IPS DF 19.7 (cell line): ENCODE data around the gene CCHCR1.

ENCODE experiments used
- DNase-seq: peaks from one replicate; pipeline ENCODE4 v3.0.0-alpha.2; 2013; ENCODE audit warnings: low read depth, low spot score

Gene CCHCR1

DNA sequence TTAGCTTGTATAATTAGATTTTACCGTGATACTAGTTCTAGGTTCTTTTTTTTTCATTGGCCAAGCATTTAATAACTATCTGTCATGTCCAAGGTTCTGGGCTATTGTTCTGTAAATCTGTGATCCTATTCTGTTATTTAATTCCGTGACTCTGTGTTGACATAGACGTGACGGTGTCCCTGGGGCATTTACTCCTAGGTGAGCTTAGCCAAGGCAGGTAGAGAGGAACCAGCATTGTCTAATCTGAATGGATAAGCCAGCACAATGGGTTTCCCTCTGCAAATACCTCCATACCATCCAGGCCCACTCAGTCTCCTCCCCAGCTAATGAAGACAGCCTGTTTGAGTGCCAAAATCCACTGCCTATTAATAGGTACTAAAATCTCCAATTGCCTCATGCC lies 28.5 kb downstream of the CCHCR1 start:
- no peak for DNase-seq

DNA sequence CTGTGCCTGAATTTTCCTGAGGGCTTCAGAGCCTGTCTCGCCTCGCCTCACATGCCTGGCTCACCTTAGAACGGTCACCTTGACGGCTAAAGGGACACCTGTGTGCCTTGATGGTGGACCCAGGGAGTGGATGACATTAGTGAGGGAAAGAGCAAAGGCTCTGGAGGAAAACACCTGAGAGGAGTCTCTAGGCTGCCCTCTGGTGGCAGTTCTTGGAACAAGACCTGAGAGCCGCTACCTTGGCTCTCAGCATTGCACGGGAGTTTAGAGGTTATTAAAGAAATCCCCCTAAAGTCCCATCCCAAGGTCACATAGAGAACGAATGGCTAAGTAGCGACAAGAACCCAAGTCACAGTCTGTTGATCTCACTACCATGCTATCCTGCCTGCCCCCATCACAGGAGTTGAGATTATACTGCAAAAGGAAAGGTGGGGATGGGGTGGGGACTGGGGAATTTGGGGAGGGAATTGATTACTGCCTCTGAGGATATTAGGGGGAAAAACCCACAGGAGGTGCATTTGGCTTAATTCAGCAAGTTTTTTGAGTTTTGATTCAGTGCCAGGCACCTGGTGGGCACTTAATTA lies 29.4 kb downstream of the CCHCR1 start:
- DNase-seq: no peak

DNA sequence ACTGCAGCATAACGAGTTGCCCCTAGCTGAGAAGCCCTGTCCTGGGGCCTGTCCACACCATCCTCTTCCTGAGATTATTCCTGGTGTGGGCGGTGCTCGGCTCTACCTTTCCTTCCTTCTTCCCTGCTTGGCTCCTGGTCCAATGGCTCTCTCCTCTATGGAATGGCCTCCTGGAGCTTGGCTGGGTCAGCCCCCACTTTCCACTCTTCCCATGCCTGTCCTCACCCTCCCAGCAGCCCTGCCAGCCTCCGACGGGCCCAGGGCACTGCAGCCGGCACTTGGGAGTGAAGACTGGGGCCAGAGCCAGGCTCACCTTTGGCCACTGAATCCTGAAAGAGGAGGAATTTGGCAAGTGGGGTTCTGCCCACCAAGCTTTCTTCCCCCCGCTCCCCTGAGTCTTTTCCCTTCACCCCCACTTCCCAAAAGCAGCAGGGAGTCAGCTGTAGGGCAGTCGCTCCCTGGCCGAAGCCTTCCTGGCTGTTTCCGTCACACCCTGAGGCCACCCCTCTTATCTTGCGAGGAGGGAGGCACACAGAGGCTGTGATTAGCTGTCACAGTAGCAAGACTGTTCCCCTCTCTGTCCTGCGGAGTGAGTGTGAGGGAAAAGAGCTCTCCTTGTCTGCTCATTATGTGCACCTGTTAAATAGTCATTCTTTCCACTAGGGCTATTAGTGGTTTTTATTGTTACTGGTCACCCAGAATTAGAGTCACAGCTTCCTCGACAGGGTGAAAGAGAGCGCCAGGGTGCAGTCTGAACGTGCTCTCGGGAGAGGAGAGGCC lies 31.0 kb downstream of the CCHCR1 start:
- no peak for DNase-seq

DNA sequence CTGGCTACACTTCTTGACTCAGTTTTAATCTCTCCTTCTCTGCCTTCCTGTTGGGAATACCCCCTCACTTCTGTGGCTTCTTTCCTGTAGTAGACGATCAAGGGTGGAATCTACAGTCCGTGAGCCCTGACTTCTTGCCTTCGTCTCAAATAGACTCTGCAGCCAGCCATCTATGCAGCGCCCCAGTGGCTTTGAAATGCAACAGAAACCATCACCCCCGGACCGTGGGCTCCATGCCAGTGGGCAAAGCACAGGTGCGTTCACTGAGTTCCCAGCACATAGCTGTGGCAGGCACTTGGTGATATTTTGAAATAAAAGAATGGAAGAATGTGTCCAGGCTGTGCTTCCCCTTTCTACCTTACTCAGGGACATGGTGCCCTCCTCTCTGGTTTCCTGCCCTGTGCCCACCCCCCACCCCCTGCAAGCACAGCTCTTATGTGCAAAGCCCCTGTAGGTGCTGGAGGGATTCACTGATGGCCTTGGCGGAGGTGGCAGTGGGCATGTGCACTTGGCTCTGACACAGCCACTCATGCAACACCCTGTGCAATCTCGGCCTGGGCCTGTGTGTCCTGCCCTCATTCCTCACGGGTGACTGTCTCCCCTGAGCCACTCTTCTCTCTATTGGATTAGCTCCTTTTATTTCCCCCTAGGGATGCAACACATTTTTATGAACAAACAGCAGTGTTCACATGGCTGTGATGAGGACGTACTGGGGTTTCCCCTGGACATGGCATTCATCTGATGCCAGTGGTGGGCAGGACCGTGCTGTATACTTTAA lies 31.8 kb downstream of the CCHCR1 start:
- DNase-seq: no peak

DNA sequence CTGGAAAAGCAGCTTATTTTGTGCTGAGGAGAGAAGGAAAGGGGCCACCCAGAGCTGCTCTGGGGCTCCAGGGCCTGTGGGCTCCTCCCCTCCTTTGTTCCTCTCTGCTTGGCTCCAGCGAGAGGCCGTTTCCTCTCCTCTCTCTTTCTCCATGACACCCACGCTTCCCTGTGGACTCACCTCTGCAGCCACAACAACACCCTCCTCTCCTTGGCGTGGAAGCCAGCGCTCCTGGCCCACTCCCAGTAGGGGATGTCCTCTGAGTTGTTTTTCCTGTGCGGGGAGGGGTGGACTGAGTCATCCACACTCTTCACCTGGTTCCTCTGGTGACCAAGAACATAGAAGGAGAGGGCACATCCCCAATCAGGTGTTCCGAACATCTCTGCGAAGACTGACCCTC lies 32.4 kb downstream of the CCHCR1 start:
- no peak for DNase-seq

DNA sequence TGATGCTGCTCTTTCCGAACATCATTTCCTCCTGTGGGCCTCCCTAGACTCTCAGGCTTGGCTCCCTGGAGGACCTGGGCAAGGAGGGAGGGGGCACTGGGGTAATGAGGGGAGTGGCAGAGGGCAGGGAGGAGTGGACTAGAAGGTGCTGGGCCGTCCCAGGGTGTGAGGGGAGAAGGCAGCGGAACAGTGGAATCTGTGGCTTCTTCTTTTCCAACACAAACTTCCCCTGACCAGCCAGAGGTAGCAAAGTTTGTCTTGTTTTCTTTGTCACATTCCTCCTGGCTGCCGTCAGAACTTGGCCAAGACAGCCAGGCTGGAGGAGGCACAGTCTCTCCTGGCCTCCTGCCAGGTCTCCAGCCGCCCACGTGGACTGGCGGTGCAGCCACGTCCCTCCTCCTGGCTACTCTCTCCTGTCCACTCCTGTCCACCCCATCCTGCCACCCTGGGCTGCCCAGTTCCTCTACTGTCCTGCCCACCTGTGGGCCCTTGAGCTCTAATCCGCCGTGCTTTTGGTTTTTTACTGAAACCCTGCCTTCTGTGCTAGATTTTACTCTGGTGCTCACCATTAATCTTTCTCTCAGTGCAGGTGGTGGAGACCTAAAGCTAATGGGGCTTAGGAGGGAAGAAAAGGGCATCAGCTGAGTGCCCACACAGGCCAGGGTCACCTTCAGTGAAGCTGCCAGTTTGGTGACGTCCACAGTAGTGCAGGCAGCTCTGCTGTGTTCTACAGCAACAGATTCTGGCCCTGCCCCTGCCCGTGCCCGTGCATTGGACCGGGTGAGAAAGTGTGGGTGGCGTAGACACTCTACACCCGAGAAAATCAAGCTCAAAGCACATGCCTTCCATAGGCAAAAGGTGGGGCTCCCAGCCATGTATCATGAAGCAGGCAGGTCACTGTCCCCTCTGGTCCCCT lies 34.6 kb downstream of the CCHCR1 start:
- DNase-seq: no peak

DNA sequence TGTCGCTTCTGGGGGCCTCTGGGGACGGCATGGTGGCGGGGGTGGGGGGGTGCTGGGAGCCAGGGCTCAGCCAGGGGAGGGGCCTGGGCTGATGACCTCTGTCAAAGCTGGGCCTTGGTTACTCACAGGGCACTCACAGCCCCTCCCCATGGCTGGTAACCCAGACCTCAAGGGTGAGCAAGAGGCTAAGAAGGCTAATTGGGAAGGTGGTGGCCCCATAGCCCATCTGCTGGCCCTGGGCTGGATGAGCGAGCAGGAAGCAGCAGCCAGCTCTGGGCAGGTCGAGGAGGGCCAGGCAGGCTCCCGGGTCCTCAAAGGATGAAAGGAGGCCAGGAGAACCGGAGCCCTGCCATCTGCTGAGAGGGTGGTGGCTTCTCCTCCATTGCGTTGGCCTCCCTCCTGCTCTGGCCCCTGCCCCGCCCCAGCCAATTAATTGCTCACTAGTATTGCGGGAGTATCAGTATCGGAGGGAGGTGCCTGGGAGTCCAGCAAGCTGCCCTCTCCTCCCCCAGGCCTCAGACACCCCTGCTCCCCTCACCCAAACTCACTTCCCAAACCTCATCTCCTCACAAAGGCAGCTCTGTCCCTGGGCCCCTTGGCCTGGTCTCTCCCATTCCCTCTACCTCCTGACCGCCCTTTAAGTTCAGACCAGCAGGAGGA lies 36.3 kb downstream of the CCHCR1 start:
- no peak for DNase-seq

DNA sequence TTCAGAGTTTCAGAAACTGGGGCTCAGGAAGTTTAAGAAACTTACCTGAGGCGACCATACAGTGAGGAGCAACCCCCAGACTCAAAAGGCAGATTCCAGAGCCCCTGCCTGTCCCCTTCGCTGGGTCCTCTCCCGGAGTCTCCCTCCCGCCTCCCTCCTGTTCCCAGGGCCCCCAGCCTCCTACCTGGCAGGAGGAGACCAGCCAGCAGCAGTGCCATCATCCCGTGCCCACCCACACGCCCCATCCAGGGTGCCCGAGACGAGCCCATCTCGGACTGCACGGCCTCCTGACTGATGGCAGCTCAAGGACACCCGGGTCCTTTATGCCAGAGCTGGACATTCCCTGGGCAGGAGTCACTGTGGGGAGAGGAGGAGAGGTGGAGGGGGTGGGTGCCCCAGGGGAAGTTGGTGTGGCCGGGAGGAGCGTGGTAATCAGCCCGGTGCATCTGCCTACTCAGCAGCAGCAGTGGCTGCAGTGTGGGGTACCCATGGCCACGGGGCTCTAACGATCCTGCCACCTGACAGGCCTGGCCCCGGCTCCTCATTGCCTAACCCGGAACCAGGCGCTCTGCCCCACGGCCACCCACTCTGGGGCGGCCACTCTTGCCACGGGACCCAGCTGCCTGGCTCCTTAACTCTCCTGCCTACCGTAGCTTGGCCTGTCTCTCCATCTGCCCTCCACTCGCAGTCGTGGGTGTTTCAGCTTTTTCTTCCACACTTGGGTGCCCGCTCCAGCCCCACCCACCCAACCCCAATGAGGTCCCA lies 37.3 kb downstream of the CCHCR1 start, which contains the start of gene CDSN:
Gene CDSN (minus strand): TSS at position 296 of the 765 bp plus-strand sequence. CDS start 27 bp downstream, at position 269.
- no peak for DNase-seq

DNA sequence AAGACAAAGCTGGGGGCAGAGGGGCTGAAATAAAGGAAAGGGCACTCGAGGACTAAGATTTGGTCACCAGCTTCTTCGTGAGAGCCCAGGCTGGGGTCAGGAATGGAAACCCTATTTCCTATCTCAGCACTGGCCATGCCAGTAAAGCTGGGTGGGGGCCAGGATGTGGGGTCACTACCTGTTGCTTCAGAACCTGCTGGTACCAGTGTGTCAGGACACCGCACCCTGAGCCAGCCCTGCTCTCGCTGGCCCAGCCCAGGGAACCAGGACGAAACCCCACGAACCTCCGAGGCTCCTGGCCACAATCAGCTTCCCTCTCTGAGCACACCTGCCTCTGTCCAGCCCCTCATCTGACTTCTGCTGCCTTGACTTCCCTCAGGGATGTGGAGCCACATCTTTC lies 39.4 kb downstream of the CCHCR1 start:
- no peak for DNase-seq

DNA sequence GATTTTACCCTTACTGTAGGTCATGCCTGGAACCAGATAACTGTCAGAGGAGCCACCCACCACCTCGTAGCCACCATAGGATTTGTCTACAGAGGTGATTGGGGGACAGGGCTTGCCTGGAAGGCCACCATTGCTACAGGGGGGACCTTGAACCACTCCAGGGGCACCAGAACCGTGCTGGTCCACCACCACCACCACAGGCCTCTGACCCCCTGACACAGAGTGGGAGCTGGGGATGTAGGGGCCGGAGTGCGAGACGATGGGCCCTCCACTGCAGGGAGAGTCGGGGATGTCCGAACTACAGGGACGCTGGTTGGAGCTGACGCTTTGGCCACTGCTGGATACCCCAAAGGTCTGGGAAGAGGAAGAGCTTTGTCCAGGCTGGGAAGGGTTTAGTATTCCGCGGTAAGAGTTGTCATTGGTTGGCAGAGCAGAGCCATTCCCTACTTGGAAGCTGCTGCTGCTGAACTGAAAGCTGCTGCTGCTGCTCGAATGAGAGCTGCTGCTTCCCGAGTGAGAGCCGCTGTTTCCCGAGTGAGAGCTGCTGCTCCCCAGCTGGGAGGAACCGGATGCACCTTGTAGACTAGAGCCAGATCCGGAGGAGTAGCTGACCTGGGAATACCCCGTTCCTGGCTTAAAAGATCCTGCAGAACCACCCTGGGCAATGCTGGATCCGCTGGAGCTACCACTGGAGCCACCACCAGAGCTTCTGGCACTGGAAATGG lies 40.8 kb downstream of the CCHCR1 start:
- no peak for DNase-seq

DNA sequence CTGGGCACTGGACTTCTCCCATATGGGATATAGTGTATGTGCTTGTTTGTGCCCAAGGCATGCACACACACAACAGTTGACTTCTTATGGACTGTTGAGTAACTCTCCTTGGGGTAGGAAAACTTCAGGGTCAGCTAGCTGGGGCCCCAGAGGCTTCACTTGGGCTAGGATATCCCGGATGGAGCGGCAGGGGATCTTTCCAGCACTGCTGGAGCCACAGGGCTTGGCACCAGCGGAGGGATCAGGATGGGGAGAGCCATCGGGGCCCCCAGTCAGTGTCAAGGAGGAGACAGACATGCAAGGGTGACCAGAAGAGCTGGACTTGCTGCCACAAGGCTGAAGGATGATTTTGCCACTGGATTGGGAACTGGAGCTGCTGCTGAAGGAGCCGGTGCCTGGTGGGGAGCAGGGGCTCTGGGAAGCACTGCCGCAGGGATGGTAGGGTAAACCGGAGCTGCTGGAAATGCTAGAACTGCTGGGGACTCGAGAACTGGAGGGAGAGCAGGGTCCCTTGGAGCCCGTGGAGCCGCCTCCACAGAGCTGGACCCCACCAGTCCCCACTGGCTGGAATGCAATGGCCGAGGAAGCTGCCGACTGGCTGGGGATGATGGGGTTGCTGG lies 41.6 kb downstream of the CCHCR1 start:
- DNase-seq: no peak

DNA sequence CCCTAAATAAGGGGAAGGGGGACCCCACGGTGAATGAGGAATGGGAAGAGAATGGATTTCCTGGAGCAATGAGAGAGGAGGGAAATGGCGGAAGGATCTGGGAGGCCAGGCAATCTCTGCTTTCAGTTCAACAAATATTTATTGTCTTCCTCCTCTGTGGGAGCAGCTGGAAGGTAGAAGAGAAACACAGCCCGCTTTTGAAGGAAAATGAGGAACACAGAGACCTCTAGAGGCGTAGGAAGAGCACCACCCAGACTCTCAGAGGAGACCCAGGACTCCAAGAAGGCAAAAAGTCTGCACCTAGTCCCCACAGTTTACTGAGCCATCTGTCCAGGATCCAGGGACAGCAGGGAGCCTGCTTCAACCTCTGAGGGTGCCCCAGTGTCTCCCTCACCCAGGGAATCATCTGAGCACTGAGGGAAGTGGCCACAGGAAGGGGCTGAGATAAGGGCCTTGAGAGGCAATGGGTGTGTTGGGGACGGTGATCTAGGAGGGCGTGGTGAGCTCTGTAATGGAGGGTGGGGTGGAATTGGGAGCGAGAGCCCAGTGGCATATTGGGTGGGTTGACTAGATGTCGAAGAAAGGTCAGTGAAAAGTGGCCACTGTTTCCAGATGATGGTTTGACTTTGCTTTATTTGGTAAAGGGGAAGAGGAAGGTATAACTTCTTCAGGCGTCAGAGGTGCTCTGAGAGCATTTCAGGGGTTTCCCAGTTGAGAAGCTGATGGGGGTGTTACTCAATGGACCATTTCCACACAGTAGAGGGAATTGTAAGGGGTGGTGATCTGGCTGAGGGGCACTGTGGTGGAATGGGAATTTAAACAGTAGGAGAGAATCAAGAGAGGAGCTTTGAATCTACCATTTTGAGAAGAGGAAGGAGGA lies 42.4 kb downstream of the CCHCR1 start:
- DNase-seq: no peak

DNA sequence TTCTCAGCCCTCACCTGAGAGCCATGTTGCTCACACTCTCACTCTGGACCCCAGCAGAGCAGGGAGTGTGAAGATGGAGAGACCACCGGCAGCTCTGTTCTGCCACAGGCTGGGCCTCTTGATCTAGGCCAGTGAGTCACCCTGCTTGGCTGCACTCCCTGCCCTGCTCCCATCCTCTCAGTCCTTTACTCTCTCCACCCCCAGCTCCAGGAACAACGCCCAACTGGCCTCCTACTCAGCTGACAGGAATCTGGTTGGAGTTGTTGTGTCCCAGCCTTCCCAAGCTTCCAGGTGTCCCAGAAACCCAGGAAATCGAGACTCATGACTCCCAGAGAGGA lies 43.1 kb downstream of the CCHCR1 start, which contains the start of gene PSORS1C1:
Gene PSORS1C1 (plus strand): TSS at position 260 of the 338 bp plus-strand sequence. CDS start 14,833 bp downstream, outside the sequence.
- DNase-seq: no peak

DNA sequence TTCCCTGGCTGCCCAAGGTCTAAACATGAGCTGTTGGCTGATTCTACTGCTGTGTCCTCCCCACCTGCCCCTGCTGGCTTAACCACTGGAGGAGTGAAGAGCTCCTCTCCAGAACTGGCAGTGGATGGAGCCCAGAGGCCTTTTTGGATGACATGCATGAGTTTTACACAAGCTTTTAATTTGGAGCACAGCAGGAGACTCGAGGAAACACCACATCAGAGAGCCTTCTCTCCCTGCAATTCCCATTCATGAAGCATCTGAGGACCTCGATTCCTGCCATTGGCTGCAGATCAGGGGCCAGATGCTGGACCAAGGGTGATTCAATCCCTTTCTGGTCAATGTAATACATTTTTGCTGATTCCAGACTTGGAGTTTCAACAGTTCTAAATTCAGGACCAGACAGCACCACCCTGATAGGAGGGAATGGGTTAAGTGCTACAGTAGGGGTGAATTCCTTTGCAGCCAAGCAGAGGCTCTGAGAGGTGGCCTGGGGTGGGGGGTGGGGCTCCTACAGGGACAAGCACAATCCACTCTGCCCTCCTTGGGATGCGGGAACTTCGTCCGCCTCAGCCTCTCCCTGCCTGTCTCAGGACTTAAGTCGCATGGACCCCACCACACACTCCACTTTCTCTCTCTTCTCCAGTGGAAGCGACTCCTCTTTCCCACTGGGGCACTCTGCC lies 43.6 kb downstream of the CCHCR1 start:
- no peak for DNase-seq

DNA sequence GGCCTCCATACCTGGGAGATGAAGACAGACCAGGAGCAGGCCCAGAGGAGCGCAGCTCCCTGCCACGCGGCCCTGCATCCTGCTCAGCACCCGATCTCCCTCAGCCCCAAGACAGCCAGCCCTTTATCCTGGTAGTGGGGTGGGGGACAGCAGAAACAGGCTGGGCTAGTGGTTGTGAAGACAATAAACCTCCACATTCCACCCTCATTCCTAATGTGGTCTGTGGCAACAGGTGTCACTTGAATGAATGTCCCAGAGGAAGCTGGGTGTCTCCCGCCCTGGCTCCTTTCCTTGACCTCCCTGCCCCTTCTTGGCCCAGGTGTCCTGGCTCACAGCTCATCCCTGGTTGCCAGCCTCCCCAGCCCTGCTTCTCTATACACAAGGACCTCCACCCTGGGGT lies 45.1 kb downstream of the CCHCR1 start, which contains the start of gene C6orf15:
Gene C6orf15 (minus strand): TSS at position 98 of the 400 bp plus-strand sequence. CDS start 20 bp downstream, at position 78.
- no peak for DNase-seq

DNA sequence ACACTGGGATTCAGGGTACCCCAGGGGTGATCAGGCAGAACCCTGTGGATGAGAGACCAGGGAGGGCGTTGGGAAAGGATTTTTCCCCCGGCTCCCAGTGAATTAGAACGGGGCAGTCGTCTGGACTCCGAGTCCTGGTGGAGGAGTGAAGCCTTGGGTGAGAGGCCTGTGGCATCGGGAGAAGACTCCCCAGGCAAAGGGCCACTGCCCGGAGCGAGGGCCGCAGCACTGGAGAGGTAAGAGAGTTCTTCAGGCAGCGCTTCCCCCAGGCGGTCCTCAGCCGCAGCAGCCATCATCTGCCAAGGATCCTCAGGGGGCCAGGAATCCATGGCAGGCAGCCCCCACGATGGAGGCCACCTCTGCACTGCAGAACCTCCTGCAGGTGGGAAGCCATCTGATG lies 45.9 kb downstream of the CCHCR1 start:
- no peak for DNase-seq

DNA sequence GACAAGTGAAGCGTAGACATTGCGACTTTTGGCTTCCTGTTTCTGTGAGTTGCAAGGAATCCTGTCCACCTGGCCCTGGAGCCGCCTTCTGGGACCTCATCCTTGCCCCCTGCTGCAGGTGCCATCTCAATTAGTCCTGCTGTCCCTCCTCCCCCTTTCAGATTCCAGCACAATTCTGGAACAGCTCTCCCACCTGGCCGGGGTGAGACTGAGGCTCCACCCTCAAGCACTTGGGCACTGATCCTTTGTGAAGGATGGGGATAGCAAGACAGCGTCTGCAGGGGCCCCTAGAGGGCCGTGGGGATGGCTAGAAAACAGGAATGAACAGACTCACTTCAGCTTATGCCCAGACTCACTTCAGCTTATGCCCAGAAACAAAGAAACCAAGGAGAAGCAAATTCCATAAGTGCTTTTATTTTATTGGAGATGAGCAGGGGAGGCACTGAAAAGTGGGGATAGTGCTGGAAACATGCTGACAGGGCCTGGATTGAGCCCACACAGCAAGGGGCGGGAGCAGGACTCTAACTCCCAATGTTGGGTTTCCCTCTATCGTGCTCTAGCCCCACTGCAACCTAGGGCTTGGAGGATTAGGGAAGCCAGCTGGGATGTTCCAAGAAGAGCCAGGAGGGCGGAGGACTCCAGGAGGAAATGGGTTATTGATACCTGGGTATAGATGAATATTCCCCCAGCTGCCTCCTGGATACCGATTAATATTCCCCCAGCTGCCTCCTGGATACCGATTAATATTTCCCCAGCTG lies 46.6 kb downstream of the CCHCR1 start:
- no peak for DNase-seq
